HG03378 (cell line): ENCODE measurements around the gene ZBTB7C.
"Not testable (repeated sequence)": the region's sequence is repeated elsewhere in the genome, so short reads cannot be mapped to it uniquely, and the experiment has no call there.

Experiments used
- ATAC-seq: cut with Tn5 transposase; IDR thresholded peaks from one replicate; pipeline ENCODE4 v1.9.1; 2021; ENCODE audit warnings: mild to moderate bottlenecking, moderate library complexity; ENCODE audit not compliant: unreplicated experiment

ZBTB7C gene

GRCh38 chr18:48304906-48305693 is 104.1 kb downstream of the ZBTB7C start:
- ATAC-seq: no peak

- no peak for ATAC-seq
Measured at GRCh38 chr18:48303883-48304282, 105.3 kb downstream of the ZBTB7C start.

GRCh38 chr18:48302736-48303135 is 106.4 kb downstream of the ZBTB7C start:
- ATAC-seq: no peak

- no peak for ATAC-seq
Measured at GRCh38 chr18:48300463-48300961, 108.7 kb downstream of the ZBTB7C start.

GRCh38 chr18:48297139-48297538 is 112.0 kb downstream of the ZBTB7C start:
- no peak for ATAC-seq

GRCh38 chr18:48296581-48296980 is 112.6 kb downstream of the ZBTB7C start:
- no peak for ATAC-seq

- no peak for ATAC-seq
Measured at GRCh38 chr18:48295586-48296311, 113.4 kb downstream of the ZBTB7C start.

GRCh38 chr18:48294899-48295585 is 114.1 kb downstream of the ZBTB7C start:
- ATAC-seq: no peak

GRCh38 chr18:48293954-48294898 is 115.0 kb downstream of the ZBTB7C start:
- no peak for ATAC-seq

GRCh38 chr18:48292782-48293424 is 116.3 kb downstream of the ZBTB7C start:
- ATAC-seq: no peak

- no peak for ATAC-seq
Measured at GRCh38 chr18:48292229-48292628, 117.0 kb downstream of the ZBTB7C start.

- ATAC-seq: no peak
Measured at GRCh38 chr18:48290162-48290926, 118.8 kb downstream of the ZBTB7C start.

- ATAC-seq: no peak
Measured at GRCh38 chr18:48284743-48285142, 124.4 kb downstream of the ZBTB7C start.

- ATAC-seq: not testable (repeated sequence)
Measured at GRCh38 chr18:48284011-48284410, 125.2 kb downstream of the ZBTB7C start.

GRCh38 chr18:48281460-48281859 is 127.7 kb downstream of the ZBTB7C start:
- not testable (repeated sequence) for ATAC-seq

- ATAC-seq: no peak
Measured at GRCh38 chr18:48279312-48279711, 129.9 kb downstream of the ZBTB7C start.

GRCh38 chr18:48278081-48278480 is 131.1 kb downstream of the ZBTB7C start:
- ATAC-seq: no peak

- ATAC-seq: no peak
Measured at GRCh38 chr18:48274301-48274700, 134.9 kb downstream of the ZBTB7C start.

- no peak for ATAC-seq
Measured at GRCh38 chr18:48270929-48271328, 138.3 kb downstream of the ZBTB7C start.
